H1 (cell line): ENCODE results near the gene MNAT1.

ENCODE experiments used
- CBX8 ChIP-seq: fragments of 300-800, 300-1000 bp; sonication (generic); IDR thresholded peaks from 2 replicates; pipeline ENCODE4 v1.7.1; 2016; ENCODE audit warnings: low read depth, low read length, borderline replicate concordance
- CTCF ChIP-seq, 3 experiments: IDR thresholded peaks; 1 replicate in 2 of 3; 2 replicates in 1 of 3; pipeline versions ENCODE4 v1.5.1 to v1.6.1; 2011; ENCODE audit warnings: low read length in 3 of 3, mild to moderate bottlenecking in 3 of 3, inconsistent platforms in 2 of 3, low read depth in 1 of 3, moderate library complexity in 1 of 3; ENCODE audit not compliant: insufficient read depth in 1 of 3; ENCODE audit errors: control extremely low read depth in 1 of 3
- EGR1 ChIP-seq: IDR thresholded peaks from 2 replicates; pipeline ENCODE4 v1.6.1; 2011; ENCODE audit warnings: low read depth, low read length, borderline replicate concordance
- EP300 ChIP-seq, 2 experiments: IDR thresholded peaks; 1 replicate in 1 of 2; 2 replicates in 1 of 2; pipeline ENCODE4 v1.6.1; 2011 to 2012; ENCODE audit warnings: low read depth in 2 of 2, low read length in 2 of 2, mild to moderate bottlenecking in 2 of 2, borderline replicate concordance in 1 of 2, inconsistent platforms in 1 of 2, moderate library complexity in 1 of 2
- HDAC2 ChIP-seq, 2 experiments: fragments of 300-600 bp in 1 of 2; sonication (generic) in 1 of 2; IDR thresholded peaks; 2 replicates each; pipeline ENCODE4 v1.6.1; 2011 to 2012; ENCODE audit warnings: low read depth in 2 of 2, low read length in 2 of 2, mild to moderate bottlenecking in 2 of 2, moderate library complexity in 2 of 2, borderline replicate concordance in 1 of 2, inconsistent platforms in 1 of 2
- JUND ChIP-seq: IDR thresholded peaks from 2 replicates; pipeline ENCODE4 v1.6.1; 2011; ENCODE audit warnings: mild to moderate bottlenecking, improper control_type of control experiment, low read length
- MAX ChIP-seq: IDR thresholded peaks from 2 replicates; pipeline ENCODE4 v1.6.1; 2012; ENCODE audit warnings: inconsistent platforms
- POLR2AphosphoS5 ChIP-seq: IDR thresholded peaks from 2 replicates; pipeline ENCODE4 v1.6.1; 2011; ENCODE audit warnings: low read depth, low read length
- RAD21 ChIP-seq, 2 experiments: IDR thresholded peaks in 1 of 2; conservative IDR thresholded peaks in 1 of 2; 2 replicates each; pipeline ENCODE4 v1.6.1; 2011; ENCODE audit warnings: low read depth in 2 of 2, low read length in 2 of 2, improper control_type of control experiment in 1 of 2, inconsistent platforms in 1 of 2, mild to moderate bottlenecking in 1 of 2, moderate library complexity in 1 of 2
- SP2 ChIP-seq: IDR thresholded peaks from 2 replicates; pipeline ENCODE4 v1.6.1; 2012; ENCODE audit warnings: mild to moderate bottlenecking, low read length, inconsistent platforms
- SRF ChIP-seq: IDR thresholded peaks from 2 replicates; pipeline ENCODE4 v1.6.1; 2011; ENCODE audit warnings: mild to moderate bottlenecking, low read depth, low read length, moderate library complexity

GRCh38 chr14:60840313-60840712 lies 105.8 kb downstream of the MNAT1 start:
- no peak for TF ChIP-seq CBX8
- TF ChIP-seq RAD21 (IDR thresholded peaks at IDR 0.05 in 1 of 2, conservative IDR thresholded peaks at IDR 0.05 in 1 of 2; ENCODE audit: low read depth in 2 of 2, low read length in 2 of 2) = no peak
- TF ChIP-seq SRF = no peak
- no peak for TF ChIP-seq CTCF (IDR thresholded peaks at IDR 0.05; ENCODE audit: control extremely low read depth in 1 of 3, insufficient read depth in 1 of 3, low read depth in 1 of 3, low read length in 3 of 3)
- TF ChIP-seq MAX = no peak
- TF ChIP-seq SP2 = no peak
- TF ChIP-seq POLR2AphosphoS5 = no peak
- TF ChIP-seq JUND = no peak
- TF ChIP-seq EGR1 = no peak
- no peak for TF ChIP-seq EP300 (IDR thresholded peaks at IDR 0.05; ENCODE audit: borderline replicate concordance in 1 of 2, low read depth in 2 of 2, low read length in 2 of 2)
- TF ChIP-seq HDAC2 (IDR thresholded peaks at IDR 0.05; ENCODE audit: borderline replicate concordance in 1 of 2, low read depth in 2 of 2, low read length in 2 of 2) = no peak
